IMR-90 (cell line): ENCODE results near the gene TP53TG5. TPM values are rescaled to one million over a fixed set of nuclear protein-coding genes. Genes with fewer than 3 reads are reported as not detected.

ENCODE experiments used
- ATAC-seq: fragments of 200-7000 bp; cut with Tn5 transposase; 2 replicates; pipeline ENCODE4 v1.9.1; 2020; ENCODE audit warnings: low read depth, mild to moderate bottlenecking, moderate library complexity
- BruUV-seq: library from RNA; stranded (reverse); fragments of 400-500 nt; replicated peaks from 2 replicates; lab custom pipeline; 2021; lab: Mats Ljungman, UMichigan
- CTCF ChIA-PET: fragments of 300-600 bp; formaldehyde crosslinking; extraction: SDS; loops from one replicate; lab custom pipeline; 2021; ENCODE audit warnings: antibody characterized with exemption; lab: Yijun Ruan, JAX
- POLR2A ChIA-PET: fragments of 300-600 bp; sonication (Branson Sonifier 250); formaldehyde crosslinking; loops from one replicate; lab custom pipeline; 2022; ENCODE audit warnings: antibody characterized with exemption; ENCODE audit not compliant: unreplicated experiment; lab: Charles Lee
- DNase-seq: peaks from one replicate; pipeline ENCODE4 v3.0.0; 2013
- H2AFZ ChIP-seq: replicated peaks from 2 replicates; pipeline ENCODE3; 2013; ENCODE audit warnings: low read length, mild to moderate bottlenecking; ENCODE audit not compliant: poor library complexity
- H2AK5ac ChIP-seq: 2 replicates; pipeline ENCODE4 v1.6.1; 2013; ENCODE audit warnings: low read depth, low read length, inconsistent platforms
- H2AK9ac ChIP-seq: replicated peaks from 2 replicates; pipeline ENCODE3; 2013; ENCODE audit warnings: mild to moderate bottlenecking, low read depth, low read length, moderate library complexity; ENCODE audit not compliant: poor library complexity
- H2BK120ac ChIP-seq: 2 replicates; pipeline ENCODE4 v1.6.1; 2013; ENCODE audit warnings: low read depth, low read length, inconsistent platforms
- H2BK15ac ChIP-seq: 3 replicates; pipeline ENCODE4 v1.6.1; 2013; ENCODE audit warnings: low read depth, low read length, inconsistent platforms
- H2BK20ac ChIP-seq: 2 replicates; pipeline ENCODE4 v1.6.1; 2013; ENCODE audit warnings: low read depth, mild to moderate bottlenecking, inconsistent platforms, low read length, moderate library complexity
- H2BK5ac ChIP-seq: 2 replicates; pipeline ENCODE4 v1.6.1; 2013; ENCODE audit warnings: mild to moderate bottlenecking, low read depth, low read length, inconsistent platforms; ENCODE audit not compliant: poor library complexity, severe bottlenecking
- H3K14ac ChIP-seq: replicated peaks from 2 replicates; pipeline ENCODE4 v1.6.1; 2013; ENCODE audit warnings: low read depth, low read length, inconsistent platforms
- H3K18ac ChIP-seq: 2 replicates; pipeline ENCODE4 v1.6.1; 2013; ENCODE audit warnings: low read depth, low read length, control low read depth
- H3K23ac ChIP-seq: 2 replicates; pipeline ENCODE4 v1.6.1; 2013; ENCODE audit warnings: low read depth, low read length, inconsistent platforms
- H3K27ac ChIP-seq: 2 replicates; pipeline ENCODE4 v1.5.1; 2013; ENCODE audit warnings: mild to moderate bottlenecking, control low read depth, low read length; ENCODE audit not compliant: insufficient read depth
- H3K27me3 ChIP-seq: 2 replicates; pipeline ENCODE4 v1.6.1; 2013; ENCODE audit warnings: low read length; ENCODE audit not compliant: control insufficient read depth, insufficient read depth
- H3K36me3 ChIP-seq: 2 replicates; pipeline ENCODE4 v1.6.1; 2013; ENCODE audit warnings: low read length, mixed read lengths; ENCODE audit not compliant: control insufficient read depth, insufficient read depth
- H3K4ac ChIP-seq: 2 replicates; pipeline ENCODE4 v1.6.1; 2013; ENCODE audit warnings: low read depth, low read length, inconsistent platforms
- H3K4me1 ChIP-seq: 2 replicates; pipeline ENCODE4 v1.6.1; 2013; ENCODE audit warnings: low read length, mixed read lengths; ENCODE audit not compliant: control insufficient read depth, insufficient read depth
- H3K4me2 ChIP-seq: 2 replicates; pipeline ENCODE4 v1.6.1; 2013; ENCODE audit warnings: low read depth, mild to moderate bottlenecking, control low read depth, low read length, moderate library complexity
- H3K4me3 ChIP-seq: 2 replicates; pipeline ENCODE4 v1.5.1; 2013; ENCODE audit warnings: low read depth, mild to moderate bottlenecking, control low read depth, low read length, moderate library complexity; ENCODE audit not compliant: insufficient read depth
- H3K56ac ChIP-seq: 2 replicates; pipeline ENCODE4 v1.6.1; 2013; ENCODE audit warnings: low read length, inconsistent platforms; ENCODE audit not compliant: insufficient read depth; ENCODE audit errors: extremely low read depth
- H3K79me1 ChIP-seq, 2 experiments: 2 replicates each; pipeline ENCODE4 v1.6.1; 2013; ENCODE audit warnings: low read length in 2 of 2, inconsistent platforms in 1 of 2, low read depth in 1 of 2
- H3K9ac ChIP-seq: 2 replicates; pipeline ENCODE4 v1.6.1; 2013; ENCODE audit warnings: low read depth, low read length, control low read depth
- H3K9me1 ChIP-seq: 2 replicates; pipeline ENCODE4 v1.6.1; 2013; ENCODE audit warnings: low read length, inconsistent platforms; ENCODE audit not compliant: insufficient read depth
- H3K9me3 ChIP-seq: 2 replicates; pipeline ENCODE4 v1.6.1; 2013; ENCODE audit warnings: low read length; ENCODE audit not compliant: control insufficient read depth, insufficient read depth
- H4K20me1 ChIP-seq: 2 replicates; pipeline ENCODE4 v1.6.1; 2013; ENCODE audit warnings: low read length, inconsistent platforms; ENCODE audit not compliant: insufficient read depth
- H4K5ac ChIP-seq: 2 replicates; pipeline ENCODE4 v1.6.1; 2013; ENCODE audit warnings: mild to moderate bottlenecking, low read depth, low read length, control low read depth
- H4K8ac ChIP-seq, 2 experiments: 2 replicates each; pipeline ENCODE4 v1.6.1; 2013; ENCODE audit warnings: low read depth in 2 of 2, low read length in 2 of 2, control low read depth in 1 of 2, inconsistent platforms in 1 of 2
- H4K91ac ChIP-seq: 2 replicates; pipeline ENCODE4 v1.6.1; 2013; ENCODE audit warnings: low read depth, low read length, inconsistent platforms; ENCODE audit not compliant: insufficient read depth
- BHLHE40 ChIP-seq: fragments of 150-350 bp; IDR thresholded peaks from 2 replicates; pipeline ENCODE4 v1.6.1; 2016; ENCODE audit warnings: mild to moderate bottlenecking, low read depth, low read length
- CEBPB ChIP-seq: IDR thresholded peaks from 2 replicates; pipeline ENCODE4 v1.6.1; 2012; ENCODE audit warnings: low read depth, low read length, improper control_type of control experiment
- CHD1 ChIP-seq: IDR thresholded peaks from 2 replicates; pipeline ENCODE4 v1.6.1; 2012; ENCODE audit warnings: low read depth, low read length, improper control_type of control experiment
- FOS ChIP-seq: fragments of 150-350 bp; IDR thresholded peaks from 2 replicates; pipeline ENCODE4 v1.6.1; 2016; ENCODE audit warnings: low read depth, low read length
- MAFK ChIP-seq: IDR thresholded peaks from 2 replicates; pipeline ENCODE4 v1.6.1; 2012; ENCODE audit warnings: low read depth, low read length, improper control_type of control experiment
- MAZ ChIP-seq: IDR thresholded peaks from 2 replicates; pipeline ENCODE4 v1.6.1; 2012; ENCODE audit warnings: low read depth, mild to moderate bottlenecking, low read length, improper control_type of control experiment, moderate library complexity, borderline replicate concordance
- MXI1 ChIP-seq: IDR thresholded peaks from 2 replicates; pipeline ENCODE4 v1.6.1; 2012; ENCODE audit warnings: low read depth, mild to moderate bottlenecking, low read length, moderate library complexity, borderline replicate concordance
- POLR2A ChIP-seq: IDR thresholded peaks from 2 replicates; pipeline ENCODE4 v1.6.1; 2012; ENCODE audit warnings: mild to moderate bottlenecking, low read depth, low read length
- RFX5 ChIP-seq: IDR thresholded peaks from 2 replicates; pipeline ENCODE4 v1.8.0; 2012; ENCODE audit warnings: low read depth, mild to moderate bottlenecking, low read length, moderate library complexity
- SMC3 ChIP-seq: fragments of 150-350 bp; IDR thresholded peaks from 2 replicates; pipeline ENCODE4 v1.6.1; 2016; ENCODE audit warnings: low read depth, mild to moderate bottlenecking, antibody characterized with exemption, low read length, moderate library complexity
- WGBS, 2 experiments: methylation state at CpG; one replicate each; pipeline versions ENCODE4 v1.1.5 to v1.1.7; 2013; ENCODE audit warnings: missing lambda C conversion rate in 2 of 2; ENCODE audit not compliant: insufficient read length in 1 of 2; ENCODE audit errors: extremely low coverage in 2 of 2; 5-methylcytosine and 5-hydroxymethylcytosine counted together
- dilution Hi-C: fragments of 300-500 bp; cut with HindIII; formaldehyde crosslinking; loops from one replicate; pipeline ENCODE4 v1.14.3; 2018; ENCODE audit warnings: low sequenced_read_pairs; ENCODE audit not compliant: unreplicated experiment
- in situ Hi-C: fragments of 300-500 bp; cut with MboI; formaldehyde crosslinking; loops from 3 replicates; pipeline ENCODE4 v1.14.3; 2019; ENCODE audit warnings: low sequenced_read_pairs, inconsistent platforms, mixed read lengths
- intact Hi-C: fragments of 100-400 bp; cut with micrococcal nuclease; formaldehyde crosslinking; loops from 2 replicates; pipeline ENCODE4 v1.10.0; 2022
- polyA plus RNA-seq, 3 experiments: library from polyadenylated mRNA; depleted of rRNA; stranded (reverse); fragments of >200 nt; gene quantifications; 2 replicates each; pipeline ENCODE4 v1.2.3, GENCODE V29; 2012; ENCODE audit warnings: low replicate concordance in 1 of 3
- total RNA-seq: library from RNA; depleted of rRNA; stranded (reverse); fragments of >200 nt; gene quantifications from 2 replicates; pipeline ENCODE4 v1.2.3, GENCODE V29; 2012
- TF ChIP-seq, protein P1 (sequence below): conservative IDR thresholded peaks from 2 replicates; pipeline ENCODE4 v1.5.1; 2012; ENCODE audit warnings: mild to moderate bottlenecking, low read depth, low read length, improper control_type of control experiment
- TF ChIP-seq, protein P2 (sequence below): fragments of 150-350 bp; IDR thresholded peaks from 2 replicates; pipeline ENCODE4 v1.6.1; 2017; ENCODE audit warnings: mild to moderate bottlenecking, antibody characterized with exemption, low read length, low read depth

The TP53TG5 gene
- total and polyA plus RNA-seq, 2 of the 4 experiments (the other 2 are of a cell fraction), result not detected

DNA sequence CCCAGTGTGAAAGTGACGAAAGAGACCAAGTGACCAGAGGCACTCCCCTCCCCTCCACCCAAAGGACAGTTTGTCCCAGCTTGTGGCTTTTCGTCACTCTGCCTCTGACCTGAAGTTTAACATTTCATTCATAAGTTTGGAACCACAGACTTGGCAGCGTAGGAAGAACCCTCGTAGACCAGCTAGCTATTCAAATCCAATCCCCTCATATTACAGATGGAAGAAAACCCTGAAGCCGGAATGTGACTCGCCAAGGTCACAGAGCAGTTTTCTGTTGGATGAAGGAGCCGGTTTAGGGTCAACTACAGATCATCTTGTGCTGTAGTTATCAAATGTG is 19.1 kb downstream of the TP53TG5 start:
- H2BK120ac ChIP-seq, result peak overlapping the region; percentile 68
- no peak overlapping the region for H3K4me3 ChIP-seq
- H4K91ac ChIP-seq, result peak overlapping the region; percentile 41; the same call in 1 of the 2 replicates
- peak overlapping the region; percentile 24; the same call in 1 of the 2 replicates for H3K14ac ChIP-seq
- no peak overlapping the region for H3K9ac ChIP-seq
- peaks cover 32% of the 10 kb centered on the region for H3K4me1 ChIP-seq
- no peaks in the 10 kb centered on the region for H3K27me3 ChIP-seq
- peaks cover 18% of the 10 kb centered on the region for H3K9me1 ChIP-seq
- peak overlapping the region; percentile 62 for H2AK9ac ChIP-seq
- peak overlapping the region; percentile 87 for H2AK5ac ChIP-seq
- H3K79me1 ChIP-seq, result peaks cover 6 to 19% of the 10 kb centered on the region in 2 experiments; a peak in 3 of 4 replicates
- peak overlapping the region; percentile 11; the same call in 1 of the 2 replicates for H4K5ac ChIP-seq
- peak overlapping the region; percentile 73; the same call in 2 of the 3 replicates for H2BK15ac ChIP-seq
- 0 out of 2 replicates have a peak overlapping the region, but pooled peaks have one; percentile 32 for H3K18ac ChIP-seq
- H3K4ac ChIP-seq, result peak overlapping the region; percentile 39
- H3K36me3 ChIP-seq, result no peaks in the 10 kb centered on the region
- H3K4me2 ChIP-seq, result no peak overlapping the region; the same call in 1 of the 2 replicates
- ATAC-seq, result no peak
- no TSS peak for BruUV-seq
- peak; percentile 44 for DNase-seq
- no peak overlapping the region for H3K56ac ChIP-seq
- in situ Hi-C loops (loop anchor here (5.0 kb wide), 1 partner anchor 78 kb away; no protein-coding TSS in a partner anchor), dilution Hi-C loops (no loop called here), intact Hi-C loops (no loop called here)
- H3K23ac ChIP-seq, result peak overlapping the region; percentile 31; the same call in 1 of the 2 replicates
- WGBS, 2 experiments, result no CpG with 5 or more reads among the region's 7 CpGs
- no peak for TF ChIP-seq FOS
- TF ChIP-seq MXI1, result no peak
- TF ChIP-seq RFX5, result no peak
- no peak for TF ChIP-seq MAZ
- TF ChIP-seq, protein P1, sequence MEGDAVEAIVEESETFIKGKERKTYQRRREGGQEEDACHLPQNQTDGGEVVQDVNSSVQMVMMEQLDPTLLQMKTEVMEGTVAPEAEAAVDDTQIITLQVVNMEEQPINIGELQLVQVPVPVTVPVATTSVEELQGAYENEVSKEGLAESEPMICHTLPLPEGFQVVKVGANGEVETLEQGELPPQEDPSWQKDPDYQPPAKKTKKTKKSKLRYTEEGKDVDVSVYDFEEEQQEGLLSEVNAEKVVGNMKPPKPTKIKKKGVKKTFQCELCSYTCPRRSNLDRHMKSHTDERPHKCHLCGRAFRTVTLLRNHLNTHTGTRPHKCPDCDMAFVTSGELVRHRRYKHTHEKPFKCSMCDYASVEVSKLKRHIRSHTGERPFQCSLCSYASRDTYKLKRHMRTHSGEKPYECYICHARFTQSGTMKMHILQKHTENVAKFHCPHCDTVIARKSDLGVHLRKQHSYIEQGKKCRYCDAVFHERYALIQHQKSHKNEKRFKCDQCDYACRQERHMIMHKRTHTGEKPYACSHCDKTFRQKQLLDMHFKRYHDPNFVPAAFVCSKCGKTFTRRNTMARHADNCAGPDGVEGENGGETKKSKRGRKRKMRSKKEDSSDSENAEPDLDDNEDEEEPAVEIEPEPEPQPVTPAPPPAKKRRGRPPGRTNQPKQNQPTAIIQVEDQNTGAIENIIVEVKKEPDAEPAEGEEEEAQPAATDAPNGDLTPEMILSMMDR, result no peak
- TF ChIP-seq BHLHE40, result no peak
- TF ChIP-seq CHD1, result no peak
- no peak for TF ChIP-seq MAFK
- no peak for TF ChIP-seq POLR2A
- TF ChIP-seq SMC3, result no peak
- no peak for TF ChIP-seq CEBPB
- TF ChIP-seq, protein P2, sequence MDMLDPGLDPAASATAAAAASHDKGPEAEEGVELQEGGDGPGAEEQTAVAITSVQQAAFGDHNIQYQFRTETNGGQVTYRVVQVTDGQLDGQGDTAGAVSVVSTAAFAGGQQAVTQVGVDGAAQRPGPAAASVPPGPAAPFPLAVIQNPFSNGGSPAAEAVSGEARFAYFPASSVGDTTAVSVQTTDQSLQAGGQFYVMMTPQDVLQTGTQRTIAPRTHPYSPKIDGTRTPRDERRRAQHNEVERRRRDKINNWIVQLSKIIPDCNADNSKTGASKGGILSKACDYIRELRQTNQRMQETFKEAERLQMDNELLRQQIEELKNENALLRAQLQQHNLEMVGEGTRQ, result no peak
- peak overlapping the region; percentile 49; the same call in 1 of the 2 replicates for H3K27ac ChIP-seq
- peak overlapping the region; percentile 57 to 59; a peak in 3 of 4 replicates for H4K8ac ChIP-seq
- H3K9me3 ChIP-seq, result no peaks in the 10 kb centered on the region
- POLR2A ChIA-PET, result no interaction called here
- H2BK20ac ChIP-seq, result peak overlapping the region; percentile 15; the same call in 1 of the 2 replicates
- peak overlapping the region; percentile 23 for H2AFZ ChIP-seq
- peaks cover 5% of the 10 kb centered on the region; the same call in 1 of the 2 replicates for H4K20me1 ChIP-seq
- peak overlapping the region; percentile 30 for H2BK5ac ChIP-seq
- CTCF ChIA-PET, result interaction anchor here (0.7 kb wide), 1 partner anchor 15 kb away, joined by 3 read pairs; no protein-coding TSS in a partner anchor
